Activated T-cell treated with anti-CD3 and anti-CD28 coated beads, Interleukin-2, amount 50 U/mL, for 4 hours (primary cell): ENCODE data around the gene MYL7. TPM values are rescaled to one million over a fixed set of nuclear protein-coding genes. Genes with fewer than 3 reads are reported as not detected.

Experiments
- ATAC-seq, 2 donors: fragments of 200-7000 bp; cut with Tn5 transposase; one replicate each; pipeline ENCODE4 v1.10.0; 2021
- DNase-seq: peaks from one replicate; pipeline ENCODE4 v3.0.0-alpha.2; 2020
- H3K27me3 Mint-ChIP-seq: one replicate; pipeline ENCODE4 v1.8.0; 2021; ENCODE audit warnings: low read depth, mixed read lengths
- H3K36me3 Mint-ChIP-seq: one replicate; pipeline ENCODE4 v1.8.0; 2022; ENCODE audit warnings: mixed read lengths; ENCODE audit not compliant: insufficient read depth
- H3K4me1 Mint-ChIP-seq: one replicate; pipeline ENCODE4 v1.8.0; 2021; ENCODE audit warnings: low read depth, mixed read lengths
- H3K4me3 Mint-ChIP-seq: one replicate; pipeline ENCODE4 v1.8.0; 2021; ENCODE audit warnings: mild to moderate bottlenecking, moderate library complexity, mixed read lengths
- H3K9me3 Mint-ChIP-seq: one replicate; pipeline ENCODE4 v1.8.0; 2021; ENCODE audit warnings: mixed read lengths
- total RNA-seq, 3 donors: library from RNA; stranded (reverse); gene quantifications; one replicate each; pipeline ENCODE4 v1.2.1, GENCODE V29; 2021

Gene MYL7
- total RNA-seq, 3 donors from 2014 or later: 0.55 TPM; not detected in 2

DNA sequence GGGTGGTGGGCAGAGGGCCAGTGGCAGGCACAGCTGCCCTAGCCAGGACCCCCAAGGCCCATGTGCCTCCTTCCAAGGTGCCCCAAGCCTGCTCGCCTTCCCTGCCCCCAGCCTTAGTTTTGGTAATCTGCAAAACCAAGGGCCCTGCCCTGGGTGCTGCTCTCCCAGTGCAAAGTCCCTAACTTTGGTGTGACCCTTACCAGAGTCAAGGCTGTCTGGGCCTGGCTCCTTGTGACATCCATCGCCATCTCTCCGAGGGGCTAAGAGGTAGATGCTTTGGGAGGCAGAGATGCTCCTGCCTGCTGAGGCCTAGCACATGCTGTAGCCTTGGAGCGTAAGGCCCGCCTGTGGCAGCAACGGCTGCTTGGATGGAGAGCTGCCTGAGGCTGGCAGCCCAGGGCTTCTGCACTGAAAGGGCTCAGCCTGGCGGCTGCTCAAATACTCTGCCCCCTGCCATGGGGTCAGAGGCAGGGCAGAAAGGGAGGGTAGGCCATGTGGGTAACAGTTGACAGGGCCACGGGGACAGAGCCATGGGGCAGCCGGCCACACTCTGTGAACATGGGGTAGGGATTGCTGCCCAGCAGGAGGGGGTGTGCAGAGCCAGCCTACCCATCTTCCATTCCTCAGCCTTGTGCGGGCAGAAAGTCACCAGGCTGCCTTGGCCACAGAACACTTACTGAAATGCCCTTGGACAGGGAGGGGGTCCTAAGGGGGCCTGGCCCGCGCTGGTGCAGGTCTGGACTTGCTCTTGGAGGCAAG is 17.9 kb upstream of the MYL7 start:
- ATAC-seq (no peak), DNase-seq (no peak)
- Mint-ChIP-seq H3K4me1 (no peaks in the 10 kb centered on the region), H3K27me3 (peaks cover 2% of the 10 kb centered on the region), H3K36me3 (no peaks in the 10 kb centered on the region), H3K4me3 (no peak overlapping the region), H3K9me3 (peaks cover 2% of the 10 kb centered on the region)

DNA sequence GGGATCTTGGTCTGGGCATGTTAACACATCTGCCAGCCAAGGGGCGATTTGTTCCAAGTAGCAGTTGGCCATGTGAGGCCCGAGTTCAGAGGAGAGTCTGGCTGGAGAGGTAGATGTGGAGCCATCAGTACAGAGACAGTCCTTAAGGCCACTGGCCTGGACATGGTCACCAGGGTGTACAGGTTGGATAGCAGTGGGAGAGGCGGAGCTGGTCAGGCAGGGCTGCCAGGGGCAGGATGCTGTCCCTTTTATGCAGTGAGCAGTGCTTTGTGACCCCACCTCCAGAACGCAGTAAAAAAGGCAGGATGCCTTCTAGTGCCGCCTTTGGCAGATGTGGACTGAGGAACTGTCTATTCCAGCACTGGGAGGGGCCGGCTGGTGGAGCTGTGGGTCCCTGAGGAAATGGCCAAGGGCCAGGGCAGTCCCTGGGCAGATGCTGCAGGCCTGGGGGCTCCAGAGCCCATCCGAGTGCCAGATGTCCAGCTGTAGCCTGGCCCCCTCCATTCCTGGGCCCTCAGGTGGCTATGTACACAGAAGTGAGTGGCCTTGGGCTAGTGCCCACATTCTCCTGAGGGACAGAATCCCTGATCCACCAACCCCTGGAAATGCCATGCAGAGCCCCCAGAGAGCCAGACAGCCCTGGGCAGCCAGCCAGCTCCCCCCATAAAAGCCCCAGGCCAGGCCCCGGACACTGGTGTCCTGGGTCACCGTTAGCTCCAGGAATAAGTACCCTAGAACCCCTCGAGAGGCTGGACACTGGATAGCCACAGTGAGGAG is 17.2 kb upstream of the MYL7 start:
- Mint-ChIP-seq H3K36me3 (no peaks in the 10 kb centered on the region), H3K9me3 (no peaks in the 10 kb centered on the region), H3K4me1 (no peaks in the 10 kb centered on the region), H3K4me3 (no peak overlapping the region), H3K27me3 (no peaks in the 10 kb centered on the region)
- DNase-seq (no peak), ATAC-seq (no peak)

GRCh38 chr7:44157116-44158080 is 16.3 kb upstream of the MYL7 start:
- Mint-ChIP-seq H3K36me3 (no peaks in the 10 kb centered on the region), H3K4me1 (no peaks in the 10 kb centered on the region), H3K9me3 (no peaks in the 10 kb centered on the region), H3K27me3 (no peaks in the 10 kb centered on the region), H3K4me3 (no peak overlapping the region)
- no peak for DNase-seq
- no peak for ATAC-seq

- Mint-ChIP-seq H3K4me3 (no peak overlapping the region), H3K4me1 (no peaks in the 10 kb centered on the region), H3K9me3 (no peaks in the 10 kb centered on the region), H3K27me3 (peaks cover 1% of the 10 kb centered on the region), H3K36me3 (no peaks in the 10 kb centered on the region)
- ATAC-seq: no peak
- no peak for DNase-seq
Measured at GRCh38 chr7:44156453-44157010, 15.4 kb upstream of the MYL7 start.

- no peaks in the 10 kb centered on the region for H3K36me3 Mint-ChIP-seq
- H3K27me3 Mint-ChIP-seq: peaks cover 1% of the 10 kb centered on the region
- H3K4me3 Mint-ChIP-seq: no peak overlapping the region
- no peaks in the 10 kb centered on the region for H3K9me3 Mint-ChIP-seq
- no peak for ATAC-seq
- H3K4me1 Mint-ChIP-seq: no peaks in the 10 kb centered on the region
- DNase-seq: no peak
Measured at GRCh38 chr7:44155191-44156185, 14.4 kb upstream of the MYL7 start.

DNA sequence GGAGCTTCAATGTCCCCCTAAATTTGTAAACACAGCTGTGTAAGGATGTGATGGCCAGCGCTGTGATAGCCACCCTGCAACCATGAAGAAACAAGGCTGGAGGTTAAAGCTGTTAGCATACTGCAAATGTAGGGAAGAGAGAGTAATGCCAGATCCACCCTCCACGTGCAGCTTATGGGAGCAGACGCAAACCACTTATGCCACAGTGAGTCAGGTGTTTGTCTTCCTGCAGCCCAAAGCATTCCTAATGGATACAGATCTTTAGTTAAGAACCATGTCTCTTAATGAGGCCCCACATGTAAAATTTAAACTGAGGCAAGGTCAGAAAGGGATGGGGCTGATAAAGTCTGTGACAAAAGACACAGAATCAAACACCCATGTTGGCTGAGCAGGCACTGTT is 13.6 kb upstream of the MYL7 start:
- Mint-ChIP-seq H3K4me3 (no peak overlapping the region), H3K4me1 (no peaks in the 10 kb centered on the region), H3K27me3 (peaks cover 1% of the 10 kb centered on the region), H3K36me3 (no peaks in the 10 kb centered on the region), H3K9me3 (no peaks in the 10 kb centered on the region)
- ATAC-seq: no peak
- DNase-seq: no peak

DNA sequence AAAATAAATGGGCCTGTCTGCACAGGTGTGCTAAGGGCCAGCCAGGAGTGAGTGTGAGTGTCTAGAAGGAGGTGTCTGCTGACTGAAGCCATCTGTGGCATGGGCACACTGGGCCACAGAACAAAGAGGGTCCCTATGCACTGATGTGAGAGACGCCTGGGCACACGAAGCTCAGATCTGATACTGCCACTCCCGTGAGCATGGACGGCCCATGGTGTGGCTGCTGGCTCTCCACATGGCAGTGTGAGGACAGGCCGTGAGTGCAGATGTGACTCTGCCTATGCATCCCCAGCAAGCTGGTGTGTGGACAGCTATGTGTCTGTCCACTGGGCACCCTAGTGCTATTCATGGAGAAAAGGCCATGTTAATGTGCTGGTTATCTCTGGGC is 12.8 kb upstream of the MYL7 start:
- Mint-ChIP-seq H3K4me3 (no peak overlapping the region), H3K4me1 (no peaks in the 10 kb centered on the region), H3K9me3 (no peaks in the 10 kb centered on the region), H3K27me3 (peaks cover 1% of the 10 kb centered on the region), H3K36me3 (no peaks in the 10 kb centered on the region)
- ATAC-seq: no peak
- no peak for DNase-seq

DNA sequence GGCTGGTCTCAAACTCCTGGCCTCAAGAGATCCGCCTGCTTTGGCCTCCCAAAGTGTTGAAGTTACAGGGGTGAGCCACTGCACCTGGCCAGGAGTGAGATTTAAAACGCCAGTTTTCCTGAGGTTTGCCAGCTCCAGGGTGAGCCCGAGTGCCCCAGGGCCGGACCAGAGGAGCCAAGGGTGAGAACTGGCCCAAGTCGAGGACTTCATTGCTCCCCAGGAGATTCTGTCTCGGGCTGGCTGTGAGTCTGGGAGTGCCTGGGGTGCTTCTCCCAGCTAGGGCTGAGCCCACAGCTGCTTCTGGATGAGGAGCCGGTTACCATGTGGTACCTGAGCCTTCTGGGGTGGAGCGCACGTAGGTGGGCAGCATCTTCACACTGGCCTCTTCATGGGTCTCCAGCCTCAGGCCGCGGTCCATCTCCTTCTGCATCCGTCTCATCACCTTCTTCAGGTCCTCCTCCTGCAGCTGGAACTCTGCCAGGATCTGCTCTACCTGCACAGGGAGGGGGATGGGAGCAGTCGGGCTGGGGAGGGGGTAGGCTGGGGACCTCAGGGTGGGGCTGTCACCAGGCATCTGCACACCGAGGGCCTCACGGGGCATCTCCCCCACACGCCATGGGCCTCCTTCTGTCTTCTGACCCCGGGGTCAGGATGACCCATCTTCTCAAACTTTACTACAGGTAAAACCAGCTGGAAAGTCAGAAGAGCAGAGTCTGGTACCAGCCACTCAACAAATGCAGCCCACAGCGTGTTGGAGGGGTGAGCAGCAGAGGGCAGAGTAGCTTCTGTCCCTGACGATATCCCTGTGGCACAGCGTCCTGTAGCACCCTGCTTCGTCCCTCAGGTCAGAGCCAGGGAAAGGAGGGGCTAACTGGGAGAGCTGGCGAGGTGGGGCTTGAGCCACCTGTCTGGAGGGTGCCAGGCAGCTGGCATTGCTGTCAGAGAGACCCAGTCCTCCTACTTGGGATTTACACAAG is 12.1 kb upstream of the MYL7 start:
- Mint-ChIP-seq H3K4me1 (no peaks in the 10 kb centered on the region), H3K36me3 (no peaks in the 10 kb centered on the region), H3K27me3 (peaks cover 1% of the 10 kb centered on the region), H3K9me3 (no peaks in the 10 kb centered on the region), H3K4me3 (no peak overlapping the region)
- ATAC-seq: no peak
- no peak for DNase-seq

- DNase-seq (no peak), ATAC-seq (no peak)
- no peaks in the 10 kb centered on the region for H3K9me3 Mint-ChIP-seq
- no peak overlapping the region for H3K4me3 Mint-ChIP-seq
- no peaks in the 10 kb centered on the region for H3K36me3 Mint-ChIP-seq
- no peaks in the 10 kb centered on the region for H3K4me1 Mint-ChIP-seq
- peaks cover 1% of the 10 kb centered on the region for H3K27me3 Mint-ChIP-seq
Measured at GRCh38 chr7:44151956-44152355, 10.8 kb upstream of the MYL7 start.

DNA sequence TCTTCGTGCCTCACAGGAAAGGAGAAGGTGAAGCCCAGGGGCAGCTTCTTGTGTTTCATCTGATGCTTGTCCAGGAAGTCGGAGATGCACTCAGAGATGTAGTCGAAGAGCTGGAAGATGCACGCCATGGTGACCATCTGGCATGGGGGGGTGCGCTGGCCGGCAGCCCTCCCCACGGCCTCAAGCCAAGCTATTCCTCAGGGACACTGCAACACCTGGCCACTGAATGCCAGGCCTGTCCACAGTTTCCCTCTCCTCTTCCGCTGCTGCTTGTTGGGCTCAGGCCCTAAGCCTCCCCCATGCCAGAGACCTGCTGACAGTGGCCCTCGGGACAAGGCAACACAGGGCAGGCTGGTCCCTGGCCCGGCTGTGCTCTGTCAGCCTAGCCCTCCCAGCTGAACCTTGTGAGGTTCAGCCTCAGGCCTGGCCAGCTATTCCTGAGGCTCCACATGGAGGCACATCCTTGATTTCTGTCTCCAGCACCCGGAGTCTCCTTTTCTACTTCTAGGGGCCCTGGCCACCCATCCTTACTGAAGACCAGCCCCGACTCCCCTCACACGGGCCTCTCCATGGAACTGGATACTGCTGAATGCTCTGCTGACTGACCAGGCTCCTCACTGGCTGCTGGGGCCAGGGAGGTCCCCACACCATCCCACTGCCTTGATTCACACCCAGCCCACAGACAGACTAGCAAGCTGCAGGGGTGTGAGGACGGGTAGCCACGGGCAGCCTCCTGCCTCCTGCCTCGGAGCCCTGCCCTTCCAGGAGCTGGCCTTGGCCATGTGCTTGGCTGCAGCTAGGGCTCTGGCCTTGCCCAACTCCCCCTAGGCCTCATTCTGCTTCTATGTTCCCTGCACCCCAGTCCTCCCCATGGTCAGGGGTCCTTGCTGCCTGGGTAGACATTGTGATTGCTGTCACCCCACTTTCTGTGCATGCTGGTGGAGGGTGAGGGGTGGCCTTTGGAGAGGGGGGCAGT is 10.1 kb upstream of the MYL7 start:
- H3K36me3 Mint-ChIP-seq: no peaks in the 10 kb centered on the region
- peaks cover 1% of the 10 kb centered on the region for H3K27me3 Mint-ChIP-seq
- H3K4me3 Mint-ChIP-seq: no peak overlapping the region
- DNase-seq: no peak
- H3K9me3 Mint-ChIP-seq: no peaks in the 10 kb centered on the region
- H3K4me1 Mint-ChIP-seq: no peaks in the 10 kb centered on the region
- ATAC-seq: no peak

- no peaks in the 10 kb centered on the region for H3K4me1 Mint-ChIP-seq
- H3K36me3 Mint-ChIP-seq: no peaks in the 10 kb centered on the region
- peaks cover 2% of the 10 kb centered on the region for H3K27me3 Mint-ChIP-seq
- H3K9me3 Mint-ChIP-seq: no peaks in the 10 kb centered on the region
- no peak for ATAC-seq
- no peak for DNase-seq
- no peak overlapping the region for H3K4me3 Mint-ChIP-seq
Measured at GRCh38 chr7:44150466-44150832, 9.3 kb upstream of the MYL7 start.
